Stomach (tissue), 4 donors: ENCODE results near the gene TMEM217.

ENCODE experiments used
- CTCF ChIP-seq, 7 experiments: fragments of 450-650 bp in 4 of 7; fragments of 200-600 bp in 3 of 7; sonication (generic) in 3 of 7; IDR thresholded peaks; one replicate each; pipeline ENCODE4 v1.5.1; 2016 to 2019; ENCODE audit warnings: antibody characterized with exemption in 7 of 7, control low read depth in 2 of 7, mild to moderate bottlenecking in 1 of 7
- POLR2A ChIP-seq, 4 donors: fragments of 450-650 bp; IDR thresholded peaks; one replicate each; pipeline ENCODE4 v1.6.1; 2016; ENCODE audit warnings: antibody characterized with exemption in 4 of 4, control low read depth in 2 of 4, mild to moderate bottlenecking in 1 of 4, moderate library complexity in 1 of 4
- POLR2AphosphoS5 ChIP-seq, 3 donors: sonication (generic); formaldehyde crosslinking; IDR thresholded peaks; one replicate each; pipeline ENCODE4 v1.6.1; 2016; ENCODE audit warnings: antibody characterized with exemption in 3 of 3

DNA sequence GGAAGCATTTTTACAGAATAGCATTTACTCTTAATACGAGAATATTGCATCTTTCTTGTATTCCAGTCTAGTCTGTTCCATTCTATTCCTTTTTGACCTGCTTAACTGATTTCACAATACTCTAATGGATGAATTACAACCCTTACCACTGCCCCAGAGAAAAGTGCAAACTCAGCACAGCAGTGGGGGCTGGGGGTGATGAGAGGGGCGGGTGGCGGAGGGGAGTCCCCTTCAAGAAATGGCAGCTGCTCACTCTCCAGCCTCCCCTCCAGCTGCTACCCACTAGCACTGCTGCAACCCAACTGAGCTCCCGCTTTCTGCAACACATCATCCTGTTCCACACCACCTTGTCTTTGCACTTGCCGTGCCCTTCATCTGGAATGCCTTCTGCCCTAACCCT, 57.9 kb downstream of the TMEM217 start:
- no peak for TF ChIP-seq CTCF (IDR thresholded peaks at IDR 0.05)
- no peak for TF ChIP-seq POLR2A (IDR thresholded peaks at IDR 0.05)
- TF ChIP-seq POLR2AphosphoS5 (IDR thresholded peaks at IDR 0.05), result no peak
